GM12891 (cell line): Measurements from ENCODE around the gene PPP2R3B.
"Not testable (repeated sequence)": the region's sequence is repeated elsewhere in the genome, so short reads cannot be mapped to it uniquely, and the experiment has no call there.

Source experiments
- DNase-seq: peaks from one replicate; pipeline ENCODE4 v3.0.0; 2011; ENCODE audit warnings: low spot score; ENCODE audit not compliant: insufficient read length
- FAIRE-seq: peaks from 2 replicates; lab custom pipeline; 2011; peaks lifted over from hg19 to GRCh38; lab: Jason Lieb, UNC
- PAX5 ChIP-seq: IDR thresholded peaks from 2 replicates; pipeline ENCODE4 v1.6.1; 2011; ENCODE audit warnings: low read length, moderate library complexity, mild to moderate bottlenecking; ENCODE audit not compliant: insufficient read depth, severe bottlenecking
- POLR2A ChIP-seq: IDR thresholded peaks from 2 replicates; pipeline ENCODE4 v1.6.1; 2011; ENCODE audit warnings: low read depth, low read length, control low read depth
- POLR2AphosphoS5 ChIP-seq: IDR thresholded peaks from 2 replicates; pipeline ENCODE4 v1.6.1; 2011; ENCODE audit warnings: low read depth, low read length, control low read depth
- POU2F2 ChIP-seq: IDR thresholded peaks from 2 replicates; pipeline ENCODE4 v1.6.1; 2011; ENCODE audit warnings: low read depth, mild to moderate bottlenecking, control low read depth, low read length, moderate library complexity
- SPI1 ChIP-seq: IDR thresholded peaks from 2 replicates; pipeline ENCODE4 v1.6.1; 2011; ENCODE audit warnings: low read depth, low read length, control low read depth
- TAF1 ChIP-seq: IDR thresholded peaks from 2 replicates; pipeline ENCODE4 v1.6.1; 2011; ENCODE audit warnings: low read depth, low read length, control low read depth

The PPP2R3B gene

GRCh38 chrX:426881-427280 lies 40.2 kb upstream of the PPP2R3B start:
- no peak for TF ChIP-seq POLR2AphosphoS5
- TF ChIP-seq TAF1 = no peak
- TF ChIP-seq POLR2A = no peak
- no peak for TF ChIP-seq POU2F2
- TF ChIP-seq PAX5 = no peak
- no peak for DNase-seq
- no peak for FAIRE-seq

- DNase-seq = no peak
- no peak for TF ChIP-seq POLR2AphosphoS5
- TF ChIP-seq TAF1 = no peak
- TF ChIP-seq POLR2A = no peak
- no peak for TF ChIP-seq POU2F2
- no peak for TF ChIP-seq SPI1
- no peak for TF ChIP-seq PAX5
- FAIRE-seq = no peak
These were observed 38.3 kb upstream of the PPP2R3B start for GRCh38 chrX:425056-425455.

GRCh38 chrX:421646-422391 lies 35.1 kb upstream of the PPP2R3B start:
- no peak for TF ChIP-seq SPI1
- no peak for TF ChIP-seq POLR2A
- no peak for TF ChIP-seq POLR2AphosphoS5
- no peak for TF ChIP-seq PAX5
- no peak for TF ChIP-seq POU2F2
- TF ChIP-seq TAF1 = no peak
- FAIRE-seq (no peak), DNase-seq (no peak)

GRCh38 chrX:420496-421223 lies 34.0 kb upstream of the PPP2R3B start:
- FAIRE-seq (no peak), DNase-seq (no peak)
- no peak for TF ChIP-seq POLR2A
- TF ChIP-seq PAX5 = no peak
- no peak for TF ChIP-seq SPI1
- no peak for TF ChIP-seq POLR2AphosphoS5
- no peak for TF ChIP-seq POU2F2
- no peak for TF ChIP-seq TAF1

GRCh38 chrX:418927-419729 lies 32.4 kb upstream of the PPP2R3B start:
- no peak for FAIRE-seq
- TF ChIP-seq POLR2AphosphoS5 (no peak), PAX5 (no peak), POU2F2 (no peak), POLR2A (no peak), TAF1 (no peak), SPI1 (no peak)
- no peak for DNase-seq

GRCh38 chrX:415498-415897 lies 28.8 kb upstream of the PPP2R3B start:
- not testable (repeated sequence) for FAIRE-seq, DNase-seq

GRCh38 chrX:413322-414201 lies 26.9 kb upstream of the PPP2R3B start:
- TF ChIP-seq POLR2AphosphoS5 = no peak
- no peak for TF ChIP-seq POLR2A
- TF ChIP-seq TAF1 = no peak
- TF ChIP-seq POU2F2 = no peak
- no peak for TF ChIP-seq PAX5
- TF ChIP-seq SPI1 = no peak
- DNase-seq (no peak), FAIRE-seq (no peak)

- FAIRE-seq = no peak
- TF ChIP-seq TAF1 (no peak), SPI1 (no peak), POLR2A (no peak), POU2F2 (no peak), POLR2AphosphoS5 (no peak), PAX5 (no peak)
These were observed 23.6 kb upstream of the PPP2R3B start for GRCh38 chrX:410296-410695.

GRCh38 chrX:405149-405548 lies 18.4 kb upstream of the PPP2R3B start:
- no peak for FAIRE-seq
- TF ChIP-seq POU2F2 (no peak), SPI1 (no peak), TAF1 (no peak), POLR2AphosphoS5 (no peak), PAX5 (no peak), POLR2A (no peak)
- no peak for DNase-seq

More at GRCh38 chrX:410296-410695, 23.6 kb upstream of the PPP2R3B start:
- no peak for DNase-seq
